Small intestine (tissue), 7 donors: ENCODE measurements around the gene CCDC174. TPM values are rescaled to one million over a fixed set of nuclear protein-coding genes. Genes with fewer than 3 reads are reported as not detected.

ENCODE experiments used
- DNase-seq, 2 donors: peaks; one replicate each; pipeline versions ENCODE4 v3.0.0 to v3.0.0-alpha.2; 2013
- FAIRE-seq: peaks from 2 replicates; lab custom pipeline; 2012; peaks lifted over from hg19 to GRCh38; lab: Jason Lieb, UNC
- H3K27ac ChIP-seq, 3 donors: one replicate each; pipeline ENCODE4 v1.5.1; 2013; ENCODE audit warnings: low read length in 2 of 3, mild to moderate bottlenecking in 2 of 3, control low read depth in 1 of 3, inconsistent platforms in 1 of 3, low read depth in 1 of 3, moderate library complexity in 1 of 3
- H3K27me3 ChIP-seq, 3 donors: one replicate each; pipeline ENCODE4 v1.6.1; 2013; ENCODE audit warnings: low read length in 3 of 3, inconsistent platforms in 1 of 3; ENCODE audit not compliant: control insufficient read depth in 3 of 3, insufficient read depth in 3 of 3
- H3K36me3 ChIP-seq, 3 donors: one replicate each; pipeline ENCODE4 v1.6.1; 2013; ENCODE audit warnings: low read length in 3 of 3, inconsistent platforms in 1 of 3, low read depth in 1 of 3, mild to moderate bottlenecking in 1 of 3, moderate library complexity in 1 of 3; ENCODE audit not compliant: control insufficient read depth in 3 of 3, insufficient read depth in 2 of 3
- H3K4me1 ChIP-seq, 3 donors: one replicate each; pipeline ENCODE4 v1.6.1; 2013; ENCODE audit warnings: low read length in 2 of 3, inconsistent platforms in 1 of 3, low read depth in 1 of 3, mild to moderate bottlenecking in 1 of 3, moderate library complexity in 1 of 3; ENCODE audit not compliant: control insufficient read depth in 3 of 3, insufficient read depth in 2 of 3
- H3K4me3 ChIP-seq, 3 donors: one replicate each; pipeline ENCODE4 v1.5.1; 2013; ENCODE audit warnings: low read length in 3 of 3, control low read depth in 1 of 3, inconsistent platforms in 1 of 3, low read depth in 1 of 3, mild to moderate bottlenecking in 1 of 3, moderate library complexity in 1 of 3
- H3K9me3 ChIP-seq, 2 donors: one replicate each; pipeline ENCODE4 v1.6.1; 2013; ENCODE audit warnings: low read depth in 1 of 2, low read length in 1 of 2; ENCODE audit not compliant: control insufficient read depth in 2 of 2, insufficient read depth in 1 of 2
- WGBS, 3 donors: extraction: QIAGEN DNeasy Blood & Tissue Kit; methylation state at CpG; one replicate each; pipeline ENCODE4 v1.1.7; 2013; 5-methylcytosine and 5-hydroxymethylcytosine counted together
- polyA plus RNA-seq, 4 donors: library from polyadenylated mRNA; stranded (reverse) in 3 of 4; unstranded in 1 of 4; fragments of 200-250 nt in 3 of 4; fragments of 120-200 nt in 1 of 4; gene quantifications; one replicate each; pipeline versions ENCODE4 v1.2.1 to v1.2.3, GENCODE V29; 2013
- donor health status: healthy with polysubstance abuse.
- donor health status: control.
- donor health status: control.
- donor health status: Bipolar disorder and iron deficiency.
- donor health status: healthy.

CCDC174 gene
- polyA plus RNA-seq, 4 donors = 15.3 to 24.1 (median 18.8) TPM

DNA sequence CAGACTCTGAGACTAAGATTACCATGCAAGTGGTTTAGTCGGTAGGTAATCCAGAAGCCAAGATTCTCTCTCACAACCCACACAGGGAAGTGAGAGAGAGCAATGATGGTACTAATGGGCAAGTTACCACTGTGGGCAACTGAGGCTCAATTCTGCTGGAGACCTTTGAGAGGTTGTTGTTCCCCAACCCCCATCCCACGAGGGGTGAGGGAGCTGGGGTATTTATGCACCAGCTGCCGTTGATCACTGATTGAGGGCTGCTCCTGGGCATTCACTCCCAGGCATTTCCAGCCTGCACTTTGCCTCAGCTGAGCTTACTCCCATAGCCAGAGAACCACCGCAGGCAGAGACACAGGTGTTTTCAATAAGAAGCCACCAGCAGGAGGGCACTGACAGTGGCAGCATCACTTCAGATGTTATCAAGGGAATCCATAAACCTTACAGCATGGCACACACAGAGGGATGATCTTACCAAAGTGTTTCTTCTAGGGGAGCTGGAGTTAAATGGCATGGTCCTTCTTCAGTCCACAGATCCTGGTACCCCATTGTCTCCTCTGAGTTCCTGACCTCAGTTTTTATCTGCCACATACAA, 15.0 kb upstream of the CCDC174 start:
- no peaks in the 10 kb centered on the region for H3K4me1 ChIP-seq
- DNase-seq (no peak), FAIRE-seq (no peak)
- no peaks in the 10 kb centered on the region for H3K36me3 ChIP-seq
- no peak overlapping the region for H3K27ac ChIP-seq
- H3K4me3 ChIP-seq = no peak overlapping the region
- H3K27me3 ChIP-seq = peaks cover 0 to 12% (median 8%) of the 10 kb centered on the region in 3 donors
- H3K9me3 ChIP-seq = peaks cover 0 to 3% of the 10 kb centered on the region in 2 donors
- 65 to 88% (median 70%) methylated on average over 4 of the region's 4 CpGs for WGBS, 3 donors

DNA sequence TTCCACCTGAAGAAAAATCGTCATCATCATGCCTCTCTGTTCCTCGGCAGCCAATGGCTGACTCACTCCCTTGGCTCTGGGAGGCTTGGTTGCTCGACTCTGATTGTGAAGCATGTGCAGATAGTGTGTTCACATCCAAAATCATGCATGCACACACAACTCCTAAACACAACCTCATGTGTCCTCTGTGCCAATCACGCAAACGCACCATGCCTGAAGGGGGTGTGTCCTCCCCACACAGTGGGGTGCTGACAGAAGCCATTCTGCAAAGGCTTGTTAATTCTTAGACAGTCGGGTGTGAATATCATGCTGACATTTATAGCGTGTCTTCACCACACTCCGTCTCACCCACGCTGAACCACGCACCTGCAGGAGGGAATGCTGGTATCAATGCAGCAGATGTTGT, 11.4 kb upstream of the CCDC174 start:
- H3K27ac ChIP-seq = no peak overlapping the region
- no peak overlapping the region for H3K4me3 ChIP-seq
- H3K4me1 ChIP-seq = no peaks in the 10 kb centered on the region
- DNase-seq (no peak), FAIRE-seq (no peak)
- no peaks in the 10 kb centered on the region for H3K36me3 ChIP-seq
- H3K27me3 ChIP-seq = peaks cover 0 to 13% (median 10%) of the 10 kb centered on the region in 3 donors
- 19 to 71% (median 58%) methylated on average over 10 of the region's 10 CpGs for WGBS, 3 donors
- peaks cover 0 to 3% of the 10 kb centered on the region in 2 donors for H3K9me3 ChIP-seq

DNA sequence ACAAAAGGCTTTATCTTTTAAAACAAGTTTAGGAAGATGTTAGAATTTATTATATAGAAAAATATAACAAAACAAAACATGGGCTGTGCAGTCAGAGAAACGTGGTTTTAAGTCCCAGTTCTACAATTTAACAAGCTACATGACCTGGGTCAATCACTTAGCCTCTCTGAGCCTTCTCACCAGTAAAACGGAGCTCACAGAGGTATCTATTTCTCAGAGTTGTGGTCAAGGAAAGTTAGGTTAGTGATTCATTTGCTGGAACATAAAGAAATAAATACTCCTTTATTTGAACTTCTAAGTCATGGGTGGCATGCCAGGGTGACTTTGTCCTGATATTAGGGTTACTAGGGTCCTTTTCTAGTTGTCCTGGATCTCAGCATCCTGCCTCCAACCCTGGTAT, 10.8 kb upstream of the CCDC174 start:
- no peak overlapping the region for H3K27ac ChIP-seq
- DNase-seq (no peak), FAIRE-seq (no peak)
- no peaks in the 10 kb centered on the region for H3K4me1 ChIP-seq
- WGBS, 3 donors = 32 to 43% (median 40%) methylated on average over 2 of the region's 2 CpGs
- no peak overlapping the region for H3K4me3 ChIP-seq
- H3K9me3 ChIP-seq = peaks cover 0 to 3% of the 10 kb centered on the region in 2 donors
- peaks cover 0 to 13% (median 10%) of the 10 kb centered on the region in 3 donors for H3K27me3 ChIP-seq
- no peaks in the 10 kb centered on the region for H3K36me3 ChIP-seq

DNA sequence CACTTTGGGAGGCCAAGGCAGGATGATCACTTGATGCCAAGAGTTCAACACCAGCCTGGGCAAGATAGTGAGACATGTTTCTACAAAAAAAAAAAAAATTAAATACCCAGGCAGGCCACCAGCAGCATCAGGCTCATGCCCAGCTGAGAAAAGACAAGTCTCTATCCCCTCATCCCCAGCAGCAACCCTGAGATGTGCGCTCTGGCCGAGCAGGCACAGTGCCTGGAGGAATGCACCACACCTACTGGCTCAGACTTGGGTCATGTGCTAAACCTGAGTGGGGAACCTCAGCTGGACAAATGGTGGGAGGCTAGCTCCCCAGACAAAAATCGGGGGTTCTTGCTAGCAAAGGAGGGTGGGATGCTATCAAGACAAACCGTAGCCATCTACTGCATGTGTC, 10.2 kb upstream of the CCDC174 start:
- no peaks in the 10 kb centered on the region for H3K36me3 ChIP-seq
- peaks cover 0 to 5% (median 0%) of the 10 kb centered on the region in 3 donors for H3K4me1 ChIP-seq
- DNase-seq (no peak), FAIRE-seq (no peak)
- peaks cover 0 to 13% (median 10%) of the 10 kb centered on the region in 3 donors for H3K27me3 ChIP-seq
- H3K4me3 ChIP-seq = no peak overlapping the region
- no peak overlapping the region for H3K27ac ChIP-seq
- H3K9me3 ChIP-seq = peaks cover 0 to 3% of the 10 kb centered on the region in 2 donors
- 88 to 91% (median 89%) methylated on average over 4 of the region's 4 CpGs for WGBS, 3 donors

- H3K9me3 ChIP-seq = no peaks in the 10 kb centered on the region
- H3K36me3 ChIP-seq = no peaks in the 10 kb centered on the region
- no peak overlapping the region for H3K4me3 ChIP-seq
- H3K27me3 ChIP-seq = peaks cover 0 to 7% (median 3%) of the 10 kb centered on the region in 3 donors
- FAIRE-seq (no peak), DNase-seq (no peak)
- H3K4me1 ChIP-seq = peaks cover 0 to 40% (median 0%) of the 10 kb centered on the region in 3 donors
- no peak overlapping the region for H3K27ac ChIP-seq
- WGBS, 3 donors = 83 to 96% (median 84%) methylated on average over 5 of the region's 5 CpGs
These were observed 6.1 kb upstream of the CCDC174 start for GRCh38 chr3:14645453-14645852.

GRCh38 chr3:14646131-14646573, 5.4 kb upstream of the CCDC174 start:
- Histone ChIP-seq H3K36me3 (no peaks in the 10 kb centered on the region), H3K27ac (no peak overlapping the region), H3K4me1 (peaks cover 0 to 44% (median 0%) of the 10 kb centered on the region in 3 donors), H3K27me3 (peaks cover 0 to 3% (median 3%) of the 10 kb centered on the region in 3 donors), H3K9me3 (no peaks in the 10 kb centered on the region), H3K4me3 (no peak overlapping the region)
- FAIRE-seq (no peak), DNase-seq (no peak)
- 83 to 88% (median 84%) methylated on average over 6 of the region's 6 CpGs for WGBS, 3 donors

- FAIRE-seq = no peak
- H3K36me3 ChIP-seq = no peaks in the 10 kb centered on the region
- H3K27me3 ChIP-seq = peaks cover 0 to 2% (median 0%) of the 10 kb centered on the region in 3 donors
- peaks cover 0 to 44% (median 0%) of the 10 kb centered on the region in 3 donors for H3K4me1 ChIP-seq
- WGBS, 3 donors = 84 to 91% (median 87%) methylated on average over 9 of the region's 9 CpGs
- no peak overlapping the region for H3K4me3 ChIP-seq
- H3K27ac ChIP-seq = no peak overlapping the region
- DNase-seq = peak in 1 of 2 donors; percentile 42
- no peaks in the 10 kb centered on the region for H3K9me3 ChIP-seq
These were observed 4.8 kb upstream of the CCDC174 start for GRCh38 chr3:14646589-14647413.
